GM12873 (cell line): Measurements from ENCODE around the gene ZNF22.

Experiments
- CTCF ChIP-seq: IDR thresholded peaks from 2 replicates; pipeline ENCODE4 v1.5.1; 2012; ENCODE audit warnings: low read depth, mild to moderate bottlenecking, moderate library complexity, low read length, control low read depth; ENCODE audit not compliant: insufficient read depth; ENCODE audit errors: missing control alignments

ZNF22 gene

GRCh38 chr10:45053569-45054100, 52.9 kb downstream of the ZNF22 start:
- TF ChIP-seq CTCF = no peak
